Measurements from ENCODE around the gene GSK3B.
"Not testable (repeated sequence)": the region's sequence is repeated elsewhere in the genome, so short reads cannot be mapped to it uniquely, and the experiment has no call there.

The GSK3B gene

DNA sequence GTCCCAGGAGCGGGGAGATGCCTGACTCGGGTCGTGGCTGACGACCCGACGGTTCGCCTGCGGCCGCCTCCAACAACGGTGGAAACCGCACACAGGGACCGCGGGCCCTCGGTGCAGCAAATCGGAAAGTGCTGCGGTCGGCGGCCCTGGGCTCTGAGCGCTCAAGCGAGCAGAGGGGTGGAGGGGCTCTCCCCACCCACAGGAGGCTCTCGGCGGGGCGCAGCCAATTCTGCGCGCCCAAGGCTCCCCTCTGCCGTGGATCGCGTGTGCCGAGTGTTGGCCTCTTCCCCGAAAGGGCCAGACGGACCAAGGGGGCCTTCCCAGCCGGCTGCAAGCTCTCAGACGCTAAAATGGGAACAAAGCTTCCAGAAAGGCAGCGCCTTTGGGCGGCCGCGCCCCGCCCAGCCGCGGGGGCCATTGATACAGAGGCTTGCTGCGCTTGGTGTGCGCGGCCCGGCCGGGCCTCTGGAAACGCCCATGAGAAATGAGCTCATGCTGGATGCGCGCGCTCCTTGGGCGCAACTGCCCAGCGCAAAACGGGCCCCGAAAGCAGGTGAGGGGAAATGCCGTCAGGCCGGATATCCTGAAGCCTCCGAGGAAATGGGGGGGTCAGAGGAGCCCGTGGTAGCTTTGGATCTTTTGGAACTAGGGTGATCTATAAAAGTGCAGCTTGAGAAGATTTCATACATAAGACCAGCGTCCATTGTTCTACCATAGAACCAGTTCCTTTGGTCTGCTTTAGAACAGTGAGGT, 1.2 kb upstream of the GSK3B start:
- DNase-seq: peak; percentile 75

DNA sequence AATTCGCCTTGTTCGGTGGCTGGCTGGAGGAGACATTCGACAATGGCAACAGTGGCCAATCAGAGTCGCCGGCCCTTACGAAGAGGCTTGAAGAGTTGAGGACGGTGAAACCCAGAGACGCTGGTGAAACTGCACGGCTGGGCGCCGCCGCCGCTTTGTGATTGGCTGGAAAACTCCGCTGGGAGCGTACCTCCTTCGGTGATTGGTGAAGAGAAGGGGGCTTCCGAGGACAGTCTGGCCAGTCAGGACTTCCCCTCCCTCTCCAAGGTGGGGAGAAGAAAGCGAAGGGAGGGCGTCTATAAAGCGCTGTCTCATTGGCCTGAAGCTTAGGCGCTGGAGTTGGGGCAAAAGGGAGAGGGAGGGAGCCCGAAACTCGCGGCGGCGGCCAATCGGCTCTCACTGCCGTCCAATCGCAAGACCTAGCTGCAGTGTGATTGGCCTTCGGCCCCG, 554 bp upstream of the GSK3B start:
- peak; percentile 100 for DNase-seq

DNA sequence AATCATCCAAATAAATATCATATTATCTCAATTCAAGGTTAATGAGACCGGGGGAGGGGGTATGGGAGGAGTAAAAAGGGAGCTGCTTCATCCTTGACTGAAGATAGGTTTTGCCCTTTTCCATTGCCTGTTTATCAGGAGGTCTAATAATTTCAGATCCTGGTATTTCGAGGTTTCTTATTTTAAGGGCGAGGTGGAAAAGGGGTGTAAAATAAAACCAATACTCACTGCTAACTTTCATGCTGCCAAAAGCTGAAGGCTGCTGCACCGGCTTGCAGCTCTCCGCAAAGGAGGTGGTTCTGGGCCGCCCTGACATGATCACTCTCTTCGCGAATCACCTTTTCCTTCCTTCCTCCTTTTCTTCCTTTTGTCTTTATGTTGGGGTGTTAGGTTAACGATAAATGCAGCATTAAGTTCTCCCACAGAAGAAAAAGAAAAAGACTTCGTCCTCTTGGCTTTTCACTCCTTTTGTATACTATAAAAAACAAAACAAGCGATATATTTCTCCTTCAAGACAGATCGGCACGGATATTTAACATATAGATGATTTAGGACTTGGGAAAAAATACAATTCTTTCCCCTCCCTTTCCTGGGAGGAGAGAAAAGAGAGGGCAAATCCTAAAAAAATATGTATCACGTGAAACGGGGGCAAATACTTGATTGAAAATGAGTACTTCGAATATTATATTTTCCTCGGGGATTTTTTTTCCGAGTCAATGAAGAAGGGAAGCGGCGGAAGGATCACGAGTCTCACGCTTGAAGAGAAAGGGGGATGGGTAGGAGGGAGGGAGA, 932 bp downstream of the GSK3B start:
- peak; percentile 32 for DNase-seq

DNA sequence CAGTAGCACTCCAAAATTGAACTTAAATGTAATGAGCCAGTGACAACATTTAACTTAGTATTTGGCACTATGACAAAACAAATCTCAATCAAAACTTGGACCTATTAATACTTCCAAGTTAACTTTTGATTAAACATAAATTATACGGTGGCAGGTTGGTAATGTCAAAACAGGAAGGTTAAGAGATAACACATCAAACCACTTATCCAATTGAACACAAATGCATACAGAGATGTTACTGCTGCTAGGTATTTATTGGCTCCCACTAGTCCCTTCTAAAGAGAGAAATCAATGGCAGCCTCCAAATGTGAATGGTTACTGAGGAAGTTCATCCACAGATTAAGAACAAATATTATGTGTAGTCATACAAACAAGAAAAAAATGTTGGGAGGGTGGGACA, 1.8 kb downstream of the GSK3B start:
- DNase-seq: no peak

DNA sequence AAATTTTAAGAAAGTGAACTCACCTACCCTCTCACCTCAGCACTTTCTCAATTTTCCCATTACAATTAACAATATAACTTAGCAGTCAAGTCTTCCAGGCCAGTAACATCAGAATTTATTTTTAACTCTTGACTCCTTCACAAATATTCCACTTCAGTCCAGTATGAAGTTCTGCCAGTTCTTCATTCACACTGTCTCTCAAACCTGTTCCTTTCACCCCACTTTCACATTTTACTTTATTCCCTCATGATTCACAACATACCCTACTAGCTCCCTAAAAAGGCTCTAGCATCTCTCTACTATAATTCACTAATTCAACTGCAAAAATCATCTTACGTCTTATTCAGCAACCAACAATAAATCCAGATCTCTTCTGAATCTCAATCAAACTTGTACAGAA, 3.8 kb downstream of the GSK3B start:
- no peak for DNase-seq

DNA sequence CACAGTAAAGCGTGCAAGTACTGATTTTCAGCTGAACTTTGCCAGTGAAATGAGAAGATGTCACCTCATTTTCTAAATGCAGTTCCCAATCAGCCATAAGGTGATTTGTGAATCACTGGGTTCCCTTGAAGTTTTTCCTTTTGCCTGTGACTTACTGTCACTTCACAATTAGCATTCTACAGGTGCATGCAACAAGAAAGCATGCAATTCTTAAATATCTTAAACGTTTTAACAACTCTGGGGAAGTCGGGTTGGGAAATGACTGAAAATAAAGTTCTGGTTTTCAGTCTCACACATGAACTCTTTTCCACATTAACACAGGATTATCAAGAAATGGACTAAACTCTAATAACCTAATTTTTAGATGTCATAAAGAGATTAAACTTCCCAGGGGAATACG, 5.2 kb downstream of the GSK3B start:
- no peak for DNase-seq

DNA sequence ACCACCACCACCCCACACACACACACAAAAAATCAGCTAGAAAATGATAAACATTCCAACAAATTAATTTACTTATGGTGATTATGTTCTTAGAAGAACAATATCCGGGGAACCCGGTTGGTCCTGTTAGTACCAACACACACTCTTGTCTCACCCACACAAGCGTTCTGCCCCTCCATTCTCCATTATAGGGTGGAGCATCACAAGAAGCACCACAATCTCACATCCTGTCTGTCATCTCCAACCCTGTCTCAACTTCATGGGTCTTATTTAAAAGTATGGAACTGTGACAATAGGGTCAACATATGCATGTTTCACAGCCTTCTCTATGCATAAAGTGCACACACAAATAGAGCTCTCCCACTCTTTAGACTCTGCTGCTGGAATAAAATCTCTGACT, 5.6 kb downstream of the GSK3B start:
- no peak for DNase-seq

DNA sequence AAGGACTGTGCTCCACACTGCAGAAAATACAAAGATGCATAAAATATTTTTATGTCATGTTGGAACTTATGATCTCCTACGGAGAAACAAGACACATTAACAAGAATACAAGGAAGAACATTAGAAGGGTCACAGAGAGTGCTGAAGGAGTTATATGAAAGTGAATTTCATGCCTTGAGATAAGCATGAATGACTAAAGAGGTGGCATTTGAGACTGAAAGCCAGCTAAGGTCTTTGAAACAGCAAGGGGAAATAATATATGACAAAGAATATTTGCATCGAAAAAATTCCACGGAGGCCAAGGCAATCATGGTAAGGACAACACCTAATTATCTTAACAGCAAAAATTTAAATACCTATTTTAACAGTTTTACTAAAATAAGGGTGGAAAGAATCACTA, 12.5 kb downstream of the GSK3B start:
- no peak for DNase-seq

DNA sequence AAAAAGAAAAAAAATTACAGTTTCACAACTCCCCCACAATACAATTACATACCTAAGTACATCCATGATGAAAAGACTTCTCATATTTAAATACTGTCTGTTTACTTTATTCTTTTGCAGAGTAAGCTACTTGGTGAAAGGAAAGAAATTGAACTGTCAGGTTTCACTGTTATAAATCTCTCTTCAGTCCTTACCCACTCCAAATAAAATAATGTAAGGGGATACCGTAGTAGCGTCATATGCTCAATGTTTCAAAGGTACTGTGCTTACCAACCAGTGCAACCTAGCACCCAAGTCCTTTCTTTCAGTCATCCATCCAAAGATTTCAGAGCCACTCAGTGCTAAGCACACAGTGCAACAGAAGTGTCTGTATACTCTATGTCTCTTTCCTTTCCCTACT, 13.4 kb downstream of the GSK3B start:
- no peak for DNase-seq

DNA sequence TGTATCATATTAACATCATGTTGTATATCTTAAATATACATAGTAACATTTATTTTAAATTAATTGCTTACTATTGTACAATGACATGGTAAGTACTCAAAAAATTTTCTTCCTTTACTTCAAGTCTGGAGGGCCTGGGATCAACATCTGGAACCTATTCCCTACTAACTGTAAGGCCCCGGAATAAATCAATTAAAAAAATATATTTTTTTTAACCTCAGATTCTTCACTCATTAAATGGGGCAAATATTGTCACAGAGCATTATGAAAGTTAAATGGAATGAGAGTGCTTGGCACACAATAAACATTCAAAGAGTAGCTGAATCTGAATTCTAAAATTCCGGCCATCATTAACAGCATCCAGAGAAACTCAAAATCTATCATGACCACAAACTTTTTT, 16.5 kb downstream of the GSK3B start:
- no peak for DNase-seq

DNA sequence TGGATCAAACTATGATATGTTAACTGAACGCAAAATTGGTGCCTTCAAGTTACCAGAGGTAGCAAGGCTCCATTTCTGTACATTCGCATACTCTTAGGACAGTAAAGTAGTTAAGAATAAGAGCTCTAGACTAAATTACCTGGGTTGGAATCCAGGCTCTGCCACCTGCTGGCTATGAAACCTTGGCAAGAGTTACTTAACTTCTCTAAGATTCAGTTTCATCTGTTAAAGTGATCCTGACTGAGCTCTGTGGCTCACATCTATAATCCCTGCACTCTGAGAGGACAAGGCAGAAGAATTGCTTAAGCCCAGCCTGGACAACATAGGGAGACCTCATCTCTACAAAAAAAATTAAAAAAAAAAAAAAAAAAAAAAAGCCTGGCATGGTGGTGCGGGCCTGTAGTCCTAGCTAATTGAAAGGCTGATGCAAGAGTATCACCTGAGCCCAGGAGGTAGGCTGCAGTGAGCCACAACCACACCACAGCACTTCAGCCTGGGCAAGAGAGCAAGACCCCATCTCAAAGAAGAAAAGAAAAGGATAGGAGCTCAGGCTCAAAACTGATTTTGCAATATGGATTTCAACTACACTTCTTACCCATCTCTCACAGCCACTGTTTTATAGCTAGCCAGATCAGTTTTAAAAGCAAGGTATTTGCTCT, 21.3 kb downstream of the GSK3B start:
- DNase-seq: no peak

DNA sequence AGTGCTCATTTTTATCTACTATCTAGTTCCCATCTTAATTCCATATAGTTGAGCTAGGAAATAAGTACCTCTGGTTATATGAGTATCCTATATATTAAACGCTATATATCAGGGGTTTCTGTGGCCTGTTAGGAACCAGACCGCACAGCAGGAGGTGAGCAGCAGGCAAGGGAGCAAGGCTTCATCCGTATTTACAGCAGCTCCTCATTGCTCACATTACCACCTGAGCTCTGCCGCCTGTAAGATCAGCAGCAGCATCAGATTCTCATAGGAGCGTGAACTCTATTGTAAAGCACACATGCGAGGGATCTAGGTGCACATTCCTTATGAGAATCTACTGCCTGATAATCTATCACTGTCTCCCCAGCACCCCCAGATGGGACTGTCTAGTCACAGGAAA, 23.0 kb downstream of the GSK3B start:
- no peak for DNase-seq

DNA sequence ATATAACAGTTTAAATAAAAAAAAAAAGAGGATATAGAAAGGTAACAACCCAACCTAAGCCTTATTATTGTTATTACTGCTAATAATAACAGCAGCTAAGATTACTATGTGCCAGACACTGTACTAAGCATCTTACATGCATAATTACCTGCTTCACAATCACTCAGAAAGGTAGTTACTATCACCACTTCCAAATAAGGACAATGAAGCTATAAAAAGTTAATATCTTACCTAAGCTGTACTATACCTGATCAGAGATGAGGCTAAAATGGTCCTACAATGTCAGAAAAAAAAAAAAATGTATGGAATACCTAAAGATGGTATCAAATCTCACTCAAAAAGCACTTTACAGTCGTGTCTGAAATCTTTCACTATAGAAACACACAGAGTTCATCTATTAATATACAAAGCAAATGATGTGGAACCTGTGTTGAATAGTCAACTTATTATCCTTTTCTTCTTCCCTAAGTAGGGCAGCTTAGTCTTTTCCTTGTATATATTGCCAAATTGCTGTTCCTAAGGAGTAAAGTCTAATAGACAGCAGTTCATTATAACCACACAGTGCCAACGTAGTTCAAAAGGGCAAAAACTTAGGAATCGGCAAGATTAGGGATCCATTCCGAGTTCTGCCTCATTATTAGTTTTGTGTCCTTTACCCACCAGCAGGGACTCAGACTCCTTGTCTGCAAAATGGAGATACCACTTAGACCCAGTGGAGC, 23.8 kb downstream of the GSK3B start:
- DNase-seq: no peak

DNA sequence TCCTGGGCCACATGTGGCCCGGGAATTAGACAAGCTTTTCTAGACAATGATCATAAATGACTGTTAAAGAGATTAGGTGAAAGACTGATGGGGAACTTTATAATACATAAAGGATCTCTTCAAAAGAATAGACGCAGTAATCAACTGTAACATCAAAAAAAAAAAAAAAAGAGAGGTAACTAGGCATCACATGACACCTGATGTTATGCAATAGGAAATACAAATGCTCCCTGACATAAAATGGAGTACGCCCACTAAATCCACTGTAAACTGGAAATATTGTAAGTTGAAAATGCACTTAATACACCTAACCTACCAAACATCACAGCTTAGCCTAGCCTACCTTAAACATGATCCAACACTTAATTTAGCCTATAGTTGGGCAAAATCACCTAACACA, 27.2 kb downstream of the GSK3B start:
- DNase-seq: no peak

DNA sequence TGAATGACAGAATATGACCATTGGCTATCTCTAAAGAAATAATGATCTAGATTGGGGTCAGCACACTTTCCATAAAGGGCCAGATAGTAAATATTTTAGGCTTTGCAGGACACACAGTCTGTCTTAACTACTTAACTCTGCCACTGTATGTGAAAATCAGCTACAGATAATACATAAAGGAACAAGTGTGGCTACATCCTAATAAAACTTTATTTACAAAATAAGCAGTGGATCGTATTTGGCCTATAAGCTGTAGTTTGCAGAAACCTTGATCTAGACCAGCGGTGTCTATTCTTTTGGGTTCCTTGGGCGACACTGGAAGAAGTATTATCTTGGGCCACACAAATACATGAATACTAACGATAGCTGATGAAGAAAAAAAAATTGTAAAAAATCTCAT, 27.6 kb downstream of the GSK3B start:
- DNase-seq: no peak

DNA sequence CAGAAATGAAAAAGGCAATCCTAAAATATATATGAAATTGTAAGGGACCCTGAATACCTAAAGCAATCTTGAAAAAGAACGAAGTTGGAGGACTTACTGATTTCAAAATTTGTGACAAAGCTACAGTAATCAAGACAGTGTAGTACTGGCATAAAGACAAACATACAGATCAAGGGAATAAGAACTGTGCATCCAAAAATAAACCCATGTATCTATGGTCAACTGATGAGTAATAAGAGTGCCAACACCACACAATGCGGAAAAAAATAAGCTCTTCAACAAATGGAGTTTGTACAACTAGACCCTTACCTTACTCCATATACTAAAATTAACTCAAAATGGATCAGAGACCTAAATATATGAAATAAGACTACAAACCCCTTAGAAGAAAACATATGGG, 29.6 kb downstream of the GSK3B start:
- no peak for DNase-seq

DNA sequence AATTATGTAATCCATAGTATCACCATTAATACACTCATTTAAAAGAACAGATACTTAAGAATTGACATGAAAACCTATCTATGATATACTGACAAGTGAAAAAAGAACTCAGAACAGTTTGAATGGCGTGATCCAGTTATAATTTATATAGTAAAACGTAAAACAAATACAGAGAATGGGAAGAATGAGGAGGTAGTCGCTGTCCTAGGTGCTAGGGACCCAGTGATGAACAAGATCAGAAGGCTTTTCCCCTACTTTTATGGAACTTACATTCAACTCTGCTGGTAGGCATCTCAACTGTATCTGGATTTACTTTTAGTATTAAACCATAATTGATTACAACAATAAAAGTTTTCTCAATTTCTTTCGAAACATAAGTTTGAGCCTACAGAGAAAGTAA, 31.8 kb downstream of the GSK3B start:
- DNase-seq: no peak

DNA sequence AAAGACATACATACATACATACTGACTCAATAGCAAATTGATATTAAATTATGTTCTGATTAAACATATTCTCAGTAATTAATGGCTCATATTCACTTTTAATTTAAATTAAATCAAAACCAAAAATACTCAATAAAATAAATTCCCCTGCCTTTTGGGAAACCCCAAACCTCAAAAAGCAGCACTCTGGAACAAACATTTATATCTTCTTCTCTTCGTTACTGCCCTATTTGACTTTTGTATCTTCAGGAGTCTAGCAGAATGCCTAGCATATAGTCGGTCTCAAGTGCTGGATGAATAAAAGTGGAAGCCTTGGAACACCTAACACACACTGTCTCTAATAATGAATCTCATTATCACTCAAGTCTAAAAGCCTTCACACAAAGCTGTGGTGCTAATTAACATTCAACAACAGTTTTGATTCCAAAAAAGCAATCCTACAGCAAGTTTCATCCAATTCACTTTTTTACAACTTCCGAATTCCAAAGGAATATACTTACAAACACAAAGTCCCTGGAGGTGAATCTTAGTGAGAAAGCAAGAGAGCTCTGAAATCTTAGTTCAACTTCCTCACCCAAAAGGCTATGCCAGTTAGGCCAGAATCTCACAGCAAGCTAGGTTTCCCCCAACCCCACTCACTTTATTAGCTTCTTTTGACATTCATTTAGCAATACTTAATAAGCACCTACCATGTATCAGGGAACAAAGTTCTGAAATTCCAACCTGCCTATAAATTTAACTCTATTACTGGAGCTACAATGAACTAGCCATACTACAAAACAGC, 35.0 kb downstream of the GSK3B start:
- no peak for DNase-seq

DNA sequence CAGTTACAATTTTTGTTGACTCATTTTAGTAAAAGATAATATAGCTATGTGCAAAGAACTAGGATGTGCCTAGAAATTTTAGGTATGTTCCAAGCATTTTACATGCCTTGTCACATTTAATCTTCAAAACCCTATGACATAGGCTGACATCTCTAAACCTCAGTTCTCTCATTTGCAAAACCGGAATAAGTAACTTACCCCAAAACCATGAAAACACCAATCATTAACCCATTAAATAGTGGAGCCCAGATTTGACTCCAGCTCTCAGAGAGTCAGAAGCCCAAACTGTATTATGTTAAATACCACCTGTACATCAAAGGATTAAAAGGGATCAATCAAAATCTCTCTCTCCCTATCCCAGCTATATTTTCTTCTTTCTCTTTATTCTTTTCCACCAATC, 36.6 kb downstream of the GSK3B start:
- no peak for DNase-seq

DNA sequence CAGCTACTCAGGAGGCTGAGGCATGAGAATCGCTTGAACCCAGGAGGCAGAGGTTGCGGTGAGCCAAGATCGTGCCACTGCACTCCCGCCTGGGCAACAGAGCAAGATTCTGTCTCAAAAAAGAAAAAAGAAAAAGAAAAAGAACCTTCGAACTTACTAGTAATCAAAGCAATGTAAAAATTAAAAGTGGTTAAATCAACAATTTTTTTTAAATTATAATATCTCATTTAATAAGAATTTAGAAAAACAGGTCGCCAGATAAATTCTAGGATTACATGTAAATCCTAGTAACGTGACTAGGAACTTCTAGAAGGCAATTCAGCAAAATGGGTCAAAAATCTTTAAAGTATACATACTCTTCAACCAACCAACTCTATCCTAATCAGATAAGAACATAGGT, 37.2 kb downstream of the GSK3B start:
- DNase-seq: no peak

DNA sequence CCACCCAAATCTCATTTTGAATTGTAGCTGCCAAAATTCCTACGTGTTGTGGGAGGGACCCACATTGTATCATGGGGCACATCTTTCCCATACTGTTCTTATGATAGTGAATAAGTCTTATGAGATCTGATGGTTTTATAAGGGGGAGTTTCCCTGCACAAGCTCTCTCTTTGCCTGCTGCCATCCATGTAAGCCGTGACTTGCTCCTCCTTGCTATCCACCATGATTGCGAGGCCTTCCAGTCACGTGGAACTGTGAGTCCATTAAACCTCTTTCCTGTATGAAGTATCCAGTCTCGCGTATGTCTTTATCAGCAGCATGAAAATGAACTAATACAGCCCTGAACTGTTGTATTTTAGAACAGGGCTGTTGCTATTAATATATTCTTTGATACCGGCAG, 40.6 kb downstream of the GSK3B start:
- DNase-seq: not testable (repeated sequence)

DNA sequence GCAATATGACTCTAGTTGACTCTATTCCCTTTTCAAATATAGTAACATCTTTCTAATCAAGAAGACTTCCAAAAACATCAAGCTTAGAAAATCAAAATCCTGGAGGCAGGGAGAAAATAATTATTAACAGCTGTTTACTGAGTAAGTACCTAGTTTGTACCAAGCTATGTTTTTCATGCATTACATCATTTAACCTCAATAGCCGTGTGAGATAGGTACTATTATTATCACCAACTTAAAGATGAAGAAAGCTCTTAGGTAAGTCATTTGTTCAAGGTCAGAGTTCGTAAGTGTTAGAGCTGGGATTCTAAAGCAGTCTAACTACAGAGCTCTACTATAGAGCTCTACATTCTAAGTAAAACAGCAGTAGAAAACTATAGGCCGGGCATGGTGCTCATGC, 41.6 kb downstream of the GSK3B start:
- no peak for DNase-seq

DNA sequence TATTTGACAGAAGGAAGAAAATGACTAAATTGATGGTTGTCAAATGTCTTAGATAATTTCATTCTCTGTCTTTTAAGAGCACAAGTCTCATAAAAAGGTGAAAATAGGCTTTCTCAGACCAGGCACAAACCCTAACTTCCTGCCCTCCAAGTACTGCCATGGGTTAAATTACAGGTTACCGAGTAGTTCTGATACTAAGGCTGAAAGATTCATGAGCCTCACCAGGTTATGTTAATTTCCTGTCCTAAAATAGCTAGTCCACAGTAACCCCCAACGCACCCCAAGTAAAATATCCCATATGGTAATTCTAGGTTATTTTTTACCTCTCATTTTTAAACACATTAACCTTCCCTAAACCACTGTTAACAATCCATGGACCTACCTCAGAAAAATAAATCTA, 42.0 kb downstream of the GSK3B start:
- no peak for DNase-seq
